ENCODE measurements around the gene ACTA1.
A peak's percentile ranks its signal among the peaks of the same experiment; 100 is the strongest.

- peak; percentile 50 for TF ChIP-seq CTCF (IDR thresholded peaks at IDR 0.05; ENCODE audit: insufficient read depth, low read depth, low read length)
- TF ChIP-seq EZH2 (IDR thresholded peaks at IDR 0.05; ENCODE audit: insufficient read depth, low read length): no peak
These were observed 19.3 kb upstream of the ACTA1 start for GRCh38 chr1:229452956-229453801.

Measured in astrocyte (in vitro differentiated cells and primary cell).